Measurements from ENCODE around the gene OR2T35. TPM values are rescaled to one million over a fixed set of nuclear protein-coding genes. Genes with fewer than 3 reads are reported as not detected.
"Not testable (repeated sequence)": the region's sequence is repeated elsewhere in the genome, so short reads cannot be mapped to it uniquely, and the experiment has no call there.

OR2T35 gene
- polyA plus RNA-seq (ENCODE audit: insufficient read length): not detected

DNA sequence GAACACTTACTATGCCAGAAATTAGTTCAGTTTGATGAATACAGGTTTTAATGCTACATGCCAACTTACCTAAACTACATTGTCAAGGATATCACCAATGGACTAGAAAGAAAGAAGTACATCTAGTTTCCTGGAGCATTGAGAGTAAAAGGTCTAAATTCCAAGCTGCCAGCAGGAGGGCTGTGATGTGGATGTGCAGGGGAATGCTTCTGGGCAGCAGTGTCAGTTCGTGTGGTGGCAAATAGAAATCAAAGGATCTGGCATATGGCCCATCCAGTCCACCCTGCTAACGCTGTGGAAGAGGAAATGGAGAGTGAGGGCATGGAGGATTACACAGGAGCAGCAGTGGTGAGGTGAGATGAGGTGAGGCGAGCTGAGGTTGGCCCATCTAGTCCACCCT, at the start of gene OR2T35:
Gene OR2T35 (minus strand): TSS at position 101 of the 400 bp plus-strand sequence. CDS start 6,020 bp downstream, outside the sequence.
- not testable (repeated sequence) for DNase-seq

DNA sequence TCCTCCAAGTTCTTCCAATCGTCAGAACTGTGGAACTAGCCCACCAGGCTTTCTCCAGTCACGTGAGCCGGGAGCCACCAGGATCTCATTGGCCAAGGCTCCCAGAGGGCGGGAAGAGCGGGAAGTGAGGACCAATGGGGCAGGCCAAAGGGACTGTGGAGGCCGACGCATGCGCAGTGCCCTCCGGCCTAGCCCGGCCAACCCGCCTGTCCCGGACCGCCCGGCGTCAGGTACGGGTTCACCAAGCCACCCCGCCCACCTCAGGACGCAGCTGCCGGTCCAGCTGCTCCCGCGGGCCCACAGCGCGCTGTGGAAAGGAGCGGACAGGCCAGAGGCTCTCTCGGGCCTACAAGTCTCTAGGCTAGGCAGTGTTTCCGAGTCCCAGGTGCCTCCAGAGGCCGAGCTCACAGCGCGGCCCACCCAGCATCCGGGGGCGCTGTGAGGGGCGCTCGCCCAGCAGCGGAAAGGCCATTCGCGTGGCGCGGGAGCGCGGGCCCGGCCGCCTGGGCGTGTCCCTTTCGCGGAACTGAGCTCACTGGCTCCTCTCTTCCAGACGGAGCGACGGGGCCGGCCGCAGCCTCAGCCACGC, 46.6 kb upstream of the OR2T35 start:
- DNase-seq: no peak

DNA sequence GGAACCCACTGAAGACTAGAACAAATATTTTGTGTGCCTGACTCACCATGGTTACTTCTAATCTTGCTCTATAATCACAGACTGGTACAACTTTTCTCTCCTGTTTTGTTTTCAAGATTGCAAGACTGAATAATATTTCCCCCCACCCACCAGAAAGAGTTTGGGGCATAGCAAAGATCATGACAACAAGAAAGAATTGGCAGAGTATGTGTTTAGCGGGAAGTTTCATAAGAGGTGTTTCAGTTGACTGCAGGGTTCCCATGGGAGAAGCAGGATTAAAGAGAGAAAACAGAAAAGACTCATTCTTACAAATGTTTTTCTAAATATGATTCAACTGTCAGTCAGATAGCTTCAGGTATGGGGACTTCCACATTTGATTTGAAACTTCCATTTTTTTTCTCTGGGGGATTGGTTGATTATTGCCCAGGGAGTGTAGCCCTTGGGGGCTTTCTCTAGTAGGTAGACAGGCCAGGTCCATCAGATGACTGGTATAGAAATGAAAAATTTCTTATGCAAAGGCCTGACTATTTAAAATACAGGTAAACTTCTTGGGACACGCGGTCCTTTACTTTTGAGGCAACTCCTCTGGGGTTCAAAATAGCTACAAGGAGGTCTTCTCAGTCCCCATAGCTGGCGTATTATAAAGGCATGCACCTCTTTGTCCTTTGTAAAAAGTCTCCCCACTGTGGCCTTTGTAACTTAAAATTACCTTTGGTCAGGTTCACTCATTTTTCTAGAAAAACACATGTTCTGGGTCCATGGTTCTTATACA, 43.6 kb upstream of the OR2T35 start:
- DNase-seq: no peak

DNA sequence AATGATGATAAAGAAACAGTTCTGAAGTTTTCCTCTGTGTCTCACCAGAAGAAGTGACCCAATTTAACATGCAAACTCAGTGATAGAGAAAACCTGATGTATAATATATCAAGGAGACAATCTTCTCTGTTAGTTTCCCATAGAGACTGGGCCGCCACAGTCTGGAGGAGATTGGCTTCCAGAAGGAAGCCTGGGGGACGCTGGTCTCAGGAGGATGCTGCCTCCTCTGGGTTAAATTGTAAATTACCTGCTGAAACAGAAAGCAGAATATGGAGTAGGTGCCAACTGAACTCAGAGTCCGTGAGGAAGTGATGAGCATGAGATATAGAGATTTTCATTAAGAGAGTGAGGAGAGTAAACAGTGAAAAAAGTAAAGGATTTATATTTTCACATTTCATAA, 41.7 kb upstream of the OR2T35 start:
- DNase-seq: no peak

DNA sequence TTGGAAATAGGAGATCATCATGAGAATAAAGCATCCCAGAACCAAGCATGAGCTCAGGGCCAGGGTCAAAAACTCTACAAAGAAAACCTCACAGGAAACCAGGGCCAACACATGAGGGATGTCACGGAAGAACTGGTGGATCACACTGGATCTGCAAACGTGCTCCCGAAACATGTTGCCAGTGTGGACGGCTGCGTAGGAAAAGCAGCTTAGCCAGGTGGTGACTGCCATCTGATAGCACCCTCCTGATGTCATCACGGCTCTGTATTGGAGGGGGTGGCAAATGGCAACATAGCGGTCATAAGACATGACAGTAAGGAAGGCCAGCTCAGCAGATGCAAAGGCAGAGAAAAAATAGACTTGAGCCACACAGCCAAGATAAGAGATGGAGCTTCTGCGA, 36.6 kb upstream of the OR2T35 start:
- no peak for DNase-seq

GRCh38 chr1:248670003-248670402, 24.9 kb upstream of the OR2T35 start:
- no peak for DNase-seq

DNA sequence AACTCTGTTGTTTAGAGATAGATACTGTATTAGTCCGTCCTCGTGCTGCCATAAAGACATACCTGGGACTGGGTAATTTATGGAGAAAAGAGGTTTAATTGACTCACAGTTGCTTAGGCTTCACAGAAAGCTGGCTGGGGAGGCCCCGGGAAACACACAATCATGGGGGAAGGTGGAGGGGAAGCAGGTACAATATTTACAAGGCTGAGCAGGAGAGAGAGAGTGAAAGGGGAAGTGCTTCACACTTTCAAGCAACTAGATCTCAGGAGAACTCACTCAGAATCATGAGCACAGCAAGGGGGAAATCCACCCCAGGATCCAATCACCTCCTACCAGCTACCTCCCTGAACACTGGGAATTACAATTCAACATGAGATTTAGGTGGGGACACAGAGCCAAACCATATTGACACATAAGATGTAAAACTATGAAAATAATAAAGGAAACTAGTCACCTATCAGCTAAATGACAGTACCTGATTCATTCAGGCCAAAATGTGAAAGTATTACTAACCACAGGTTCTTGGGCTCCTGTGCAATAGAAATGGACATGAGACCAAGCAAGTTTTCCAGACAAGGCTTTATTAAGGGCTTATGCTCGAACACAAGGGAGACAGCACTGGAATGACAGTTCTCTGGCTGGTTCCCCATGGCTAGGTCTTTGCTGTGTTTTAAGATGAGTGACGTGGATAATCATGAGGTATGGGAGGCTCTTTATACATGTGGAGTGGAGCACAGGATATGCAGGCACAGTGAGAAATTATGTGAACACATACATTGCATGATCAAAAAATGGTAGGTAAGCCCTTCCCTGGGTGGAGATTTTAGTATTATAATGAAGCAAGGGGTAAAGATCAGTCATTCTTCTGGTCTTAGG, 18.6 kb upstream of the OR2T35 start:
- not testable (repeated sequence) for DNase-seq

DNA sequence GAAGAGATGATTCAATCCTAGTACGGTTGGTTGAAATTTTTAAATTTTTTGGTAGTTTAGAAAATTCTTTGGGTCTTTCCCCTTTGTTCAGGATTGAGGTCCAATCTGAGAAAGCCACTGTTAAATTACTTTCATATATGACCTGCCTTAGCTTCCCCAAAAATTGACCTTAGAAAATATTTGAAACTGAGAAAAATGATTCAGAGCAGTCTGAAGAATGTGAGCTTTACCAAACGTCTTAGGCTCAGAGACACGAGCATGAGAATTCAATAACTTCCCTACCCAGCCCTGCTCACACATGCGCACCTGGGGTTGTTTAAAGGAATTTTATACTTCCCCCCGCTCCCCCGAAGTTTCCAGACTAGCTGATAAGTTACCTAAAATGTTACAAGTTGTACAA, 11.7 kb upstream of the OR2T35 start:
- DNase-seq: not testable (repeated sequence)

DNA sequence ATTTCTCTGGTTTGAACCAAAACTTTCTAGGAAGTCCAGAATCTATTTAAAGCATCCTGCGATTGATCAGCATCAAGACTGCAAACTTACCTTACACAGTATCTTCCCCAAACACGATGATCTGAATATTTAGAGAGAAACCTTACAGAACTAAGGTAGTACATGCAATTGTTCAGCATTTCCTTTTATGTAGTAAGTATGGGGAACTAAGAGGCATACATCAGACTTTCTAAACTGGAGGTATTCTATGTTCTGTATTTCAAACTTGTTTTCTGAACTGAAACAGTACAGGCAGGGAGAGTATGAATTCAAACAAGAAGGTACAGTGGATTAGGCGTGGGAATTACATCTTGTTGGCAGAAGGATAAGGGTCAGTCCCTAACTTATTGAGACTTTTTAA, 10.3 kb upstream of the OR2T35 start, which contains the start of gene OR2T27:
Gene OR2T27 (minus strand): TSS at position 175 of the 400 bp plus-strand sequence. CDS start 4,644 bp downstream, outside the sequence.
- not testable (repeated sequence) for DNase-seq

GRCh38 chr1:248648770-248649536, 3.9 kb upstream of the OR2T35 start:
- not testable (repeated sequence) for DNase-seq

GRCh38 chr1:248642971-248643651, 2.0 kb downstream of the OR2T35 start:
- DNase-seq: not testable (repeated sequence)

GRCh38 chr1:248641583-248641982, 3.5 kb downstream of the OR2T35 start:
- DNase-seq: not testable (repeated sequence)

DNA sequence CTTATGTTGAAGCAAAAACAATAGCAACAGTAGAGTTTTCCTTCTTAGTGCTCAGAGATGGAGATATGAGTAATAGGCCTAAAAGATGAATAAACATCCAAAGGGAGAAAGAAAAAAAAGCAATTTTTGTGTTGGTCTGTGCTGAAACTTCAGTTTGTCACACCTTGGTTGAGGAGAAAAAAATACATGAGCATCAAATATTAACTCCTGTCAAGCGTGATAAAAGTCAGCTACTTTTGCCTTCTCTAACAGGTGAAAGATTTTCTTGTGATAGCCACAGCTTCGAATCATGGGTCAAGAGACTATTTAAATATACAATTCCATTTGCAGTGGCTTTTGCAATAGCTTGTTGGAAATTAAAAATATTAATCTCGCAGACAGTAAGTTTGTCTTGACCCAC, 4.2 kb downstream of the OR2T35 start:
- not testable (repeated sequence) for DNase-seq

- not testable (repeated sequence) for DNase-seq
Measured at GRCh38 chr1:248639652-248640051, 5.4 kb downstream of the OR2T35 start.

DNA sequence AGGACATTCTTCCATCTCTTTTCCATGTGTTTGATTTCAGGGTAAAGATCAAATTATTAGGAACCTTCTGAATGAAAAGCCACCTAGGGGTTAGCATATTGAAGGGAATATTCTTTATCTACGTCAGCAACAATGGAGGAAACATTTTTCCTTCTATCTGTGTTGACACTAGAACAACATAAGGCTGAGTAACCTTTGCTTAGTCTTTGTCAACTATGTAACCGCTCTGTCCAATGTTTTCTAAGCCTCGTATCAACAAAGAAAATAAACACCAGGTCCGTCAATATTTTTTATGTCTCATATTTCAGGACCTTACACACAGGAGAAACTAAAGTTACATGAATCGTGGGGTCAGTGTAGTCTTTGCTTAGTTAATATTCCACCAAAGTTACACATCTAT, 8.5 kb downstream of the OR2T35 start:
- DNase-seq: not testable (repeated sequence)

- DNase-seq: not testable (repeated sequence)
Measured at GRCh38 chr1:248634991-248635390, 10.1 kb downstream of the OR2T35 start, which contains the start of gene OR2T11. Gene OR2T11 (minus strand): TSS chr1:248635091. CDS start chr1:248627128, 7,963 bp downstream.

DNA sequence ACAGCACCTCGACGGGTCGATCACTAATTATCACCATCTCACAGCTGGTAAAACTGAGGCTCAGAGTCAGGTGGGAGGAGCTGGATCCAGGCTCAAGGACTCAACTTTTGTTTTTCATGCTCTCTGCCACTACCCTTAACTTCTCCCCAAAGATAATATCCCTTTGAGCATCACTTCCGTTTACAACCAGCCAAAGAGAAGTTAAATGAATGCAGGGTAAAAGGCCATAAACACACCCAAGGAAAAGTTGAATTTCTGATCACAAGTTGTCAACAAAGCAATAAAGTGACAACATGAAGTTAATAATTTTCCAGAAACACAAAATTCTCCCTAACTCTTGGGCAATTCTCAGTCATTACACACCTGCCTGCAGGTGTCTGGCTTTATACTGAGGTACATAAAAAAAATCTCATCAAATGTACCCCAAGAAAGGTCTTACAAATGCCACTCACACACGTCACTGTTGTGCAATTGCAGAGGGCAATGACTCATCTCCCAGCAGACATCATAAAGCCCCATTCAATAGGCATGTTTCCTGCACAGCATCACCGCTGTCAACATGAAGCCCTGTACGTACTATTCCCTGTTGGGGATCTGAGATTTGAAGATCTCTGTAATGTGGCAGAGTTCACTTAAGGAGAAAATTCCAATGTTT, 13.6 kb downstream of the OR2T35 start:
- DNase-seq: no peak

DNA sequence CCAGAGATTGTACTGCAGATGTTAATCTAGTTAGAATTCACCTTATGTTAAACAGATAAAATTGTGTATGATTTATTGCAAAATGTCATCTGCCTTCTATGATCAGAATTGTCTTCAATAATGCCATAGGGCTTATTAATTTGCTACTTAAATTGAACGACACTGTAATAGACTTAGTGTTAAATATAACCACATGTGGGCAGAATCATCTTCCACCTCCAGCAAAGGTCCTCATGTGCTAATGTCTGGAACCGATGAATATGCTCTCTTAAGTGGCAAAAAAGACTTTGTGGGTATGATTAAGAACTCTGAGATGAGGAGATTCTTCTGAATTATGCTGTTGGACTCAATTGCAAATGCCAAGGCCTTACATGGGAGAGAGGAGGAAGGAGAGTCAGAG, 14.5 kb downstream of the OR2T35 start:
- no peak for DNase-seq

GRCh38 chr1:248627971-248628844, 16.9 kb downstream of the OR2T35 start:
- no peak for DNase-seq

- DNase-seq: no peak
Measured at GRCh38 chr1:248625971-248626370, 19.1 kb downstream of the OR2T35 start.
